K562 (cell line): ENCODE data around the gene BCL7B. TPM values are rescaled to one million over a fixed set of nuclear protein-coding genes. Genes with fewer than 3 reads are reported as not detected.

Experiments used
- ATAC-seq: fragments of 200-7000 bp; cut with Tn5 transposase; 3 replicates; pipeline ENCODE4 v1.9.1; 2020; ENCODE audit warnings: moderate library complexity
- BruUV-seq: library from RNA; stranded (reverse); fragments of 400-500 nt; replicated peaks from 2 replicates; lab custom pipeline; 2021; lab: Mats Ljungman, UMichigan
- CTCF ChIA-PET: fragments of 300-600 bp; formaldehyde crosslinking; extraction: SDS; loops from one replicate; lab custom pipeline; 2021; ENCODE audit warnings: low intra/inter-chr PET ratio; lab: Yijun Ruan, JAX
- POLR2A ChIA-PET: fragments of 300-600, 350-650 bp; sonication (Branson Sonifier 250); formaldehyde crosslinking; extraction: SDS; loops from one replicate; lab custom pipeline; 2021; ENCODE audit warnings: antibody characterized with exemption, inconsistent platforms; lab: Yijun Ruan, JAX
- DNase-seq, 4 experiments: peaks; one replicate each; pipeline versions ENCODE4 v3.0.0 to v3.0.0-alpha.2; 2011 to 2018; ENCODE audit warnings: low spot score in 3 of 4, mixed read lengths in 3 of 4; ENCODE audit errors: extremely low read depth in 1 of 4
- FAIRE-seq: peaks from 2 replicates; lab custom pipeline; 2011; peaks lifted over from hg19 to GRCh38; lab: Jason Lieb, UNC
- H2AFZ ChIP-seq: 2 replicates; pipeline ENCODE4 v1.6.0; 2011; ENCODE audit warnings: low read depth, low read length, control low read depth, inconsistent platforms
- H3K27ac ChIP-seq: fragments of 200-600 bp; 3 replicates; pipeline ENCODE4 v1.8.0; 2011; ENCODE audit warnings: low read depth, mild to moderate bottlenecking, control low read depth, inconsistent platforms, low read length, moderate library complexity, mixed read lengths; ENCODE audit errors: extremely low read depth
- H3K27me3 ChIP-seq, 2 experiments: fragments of 300-600 bp in 1 of 2; 2 replicates in 1 of 2; 3 replicates in 1 of 2; pipeline versions ENCODE4 v1.6.0 to v1.8.0; 2011; ENCODE audit warnings: inconsistent platforms in 2 of 2, low read length in 2 of 2, mild to moderate bottlenecking in 1 of 2, mixed read lengths in 1 of 2, moderate library complexity in 1 of 2; ENCODE audit not compliant: control insufficient read depth in 2 of 2, insufficient read depth in 2 of 2
- H3K36me3 ChIP-seq: fragments of 300-600 bp; 3 replicates; pipeline ENCODE4 v1.8.0; 2011; ENCODE audit warnings: mild to moderate bottlenecking, low read length, inconsistent platforms; ENCODE audit not compliant: control insufficient read depth, insufficient read depth
- H3K4me1 ChIP-seq, 2 experiments: fragments of 200-600 bp in 1 of 2; replicated peaks in 1 of 2; 2 replicates in 1 of 2; 3 replicates in 1 of 2; pipeline versions ENCODE4 v1.5.1 to v1.8.0; 2011; ENCODE audit warnings: inconsistent platforms in 2 of 2, low read length in 2 of 2, mild to moderate bottlenecking in 1 of 2, mixed read lengths in 1 of 2, moderate library complexity in 1 of 2; ENCODE audit not compliant: control insufficient read depth in 2 of 2, insufficient read depth in 2 of 2
- H3K4me2 ChIP-seq: 2 replicates; pipeline ENCODE4 v1.6.1; 2011; ENCODE audit warnings: low read length, control low read depth, inconsistent platforms, mixed read lengths; ENCODE audit not compliant: insufficient read depth
- H3K4me3 ChIP-seq: fragments of 200-600 bp; sonication (generic), shearing (Covaris generic); 2 replicates; pipeline ENCODE4 v1.5.1; 2016; ENCODE audit warnings: control low read depth, inconsistent platforms
- H3K79me2 ChIP-seq: fragments of 200-600 bp; 3 replicates; pipeline ENCODE4 v1.8.0; 2011; ENCODE audit warnings: low read length, inconsistent platforms; ENCODE audit not compliant: control insufficient read depth, insufficient read depth
- H3K9ac ChIP-seq, 2 experiments: 2 replicates each; pipeline versions ENCODE4 v1.6.0 to v1.6.1; 2011; ENCODE audit warnings: low read depth in 2 of 2, low read length in 2 of 2, control low read depth in 1 of 2, inconsistent platforms in 1 of 2, mild to moderate bottlenecking in 1 of 2, mixed read lengths in 1 of 2; ENCODE audit not compliant: insufficient read depth in 1 of 2
- H3K9me1 ChIP-seq: one replicate; pipeline ENCODE4 v1.6.0; 2011; ENCODE audit warnings: inconsistent platforms, mild to moderate bottlenecking, low read length, moderate library complexity; ENCODE audit not compliant: control insufficient read depth, insufficient read depth
- H3K9me3 ChIP-seq: replicated peaks from 2 replicates; pipeline ENCODE4 v1.5.1; 2011; ENCODE audit warnings: low read depth, low read length, inconsistent platforms; ENCODE audit not compliant: control insufficient read depth, insufficient read depth
- H4K20me1 ChIP-seq: replicated peaks from 2 replicates; pipeline ENCODE4 v1.6.1; 2011; ENCODE audit warnings: low read length, inconsistent platforms, mixed read lengths; ENCODE audit not compliant: control insufficient read depth, insufficient read depth
- BCOR ChIP-seq: fragments of 450-650 bp; IDR thresholded peaks from 2 replicates; pipeline ENCODE4 v1.6.1; 2016
- CBFA2T2 ChIP-seq: fragments of 450-650 bp; conservative IDR thresholded peaks from 2 replicates; pipeline ENCODE4 v1.6.1; 2017; ENCODE audit warnings: mild to moderate bottlenecking
- DIDO1 ChIP-seq: fragments of 450-650 bp; IDR thresholded peaks from 2 replicates; pipeline ENCODE4 v1.6.1; 2016; ENCODE audit warnings: low read depth, missing biosample characterization, missing genetic modification characterization
- E2F1 ChIP-seq: sonication (generic); formaldehyde crosslinking; IDR thresholded peaks from 2 replicates; pipeline ENCODE4 v1.8.1; 2023; ENCODE audit warnings: mild to moderate bottlenecking, missing genetic modification reagents, moderate library complexity
- ESRRA ChIP-seq: fragments of 450-650 bp; IDR thresholded peaks from 2 replicates; pipeline ENCODE4 v1.6.1; 2014; ENCODE audit warnings: low read depth, mild to moderate bottlenecking, moderate library complexity, borderline replicate concordance
- HMGXB4 ChIP-seq: sonication (generic); formaldehyde crosslinking; IDR thresholded peaks from 2 replicates; pipeline ENCODE4 v1.8.1; 2023; ENCODE audit warnings: mild to moderate bottlenecking, missing genetic modification reagents
- MBD1 ChIP-seq: fragments of 250-450 bp; sonication (Bioruptor Pico); IDR thresholded peaks from 2 replicates; pipeline ENCODE4 v1.8.0; 2022; ENCODE audit warnings: inconsistent platforms
- NFATC3 ChIP-seq: fragments of 450-650 bp; IDR thresholded peaks from 2 replicates; pipeline ENCODE4 v1.6.1; 2017; ENCODE audit warnings: mild to moderate bottlenecking
- POLR2B ChIP-seq: fragments of 450-650 bp; IDR thresholded peaks from 2 replicates; pipeline ENCODE4 v1.6.1; 2018; ENCODE audit warnings: low read depth; ENCODE audit not compliant: partially characterized antibody
- POLR2G ChIP-seq: fragments of 200-400 bp; formaldehyde crosslinking; IDR thresholded peaks from 2 replicates; pipeline ENCODE4 v1.6.1; 2017; ENCODE audit warnings: low read depth, mild to moderate bottlenecking, antibody characterized with exemption, low read length, moderate library complexity
- RBM34 ChIP-seq: fragments of 200-400 bp; formaldehyde crosslinking; IDR thresholded peaks from 2 replicates; pipeline ENCODE4 v1.6.1; 2018; ENCODE audit warnings: low read length, borderline replicate concordance; ENCODE audit not compliant: insufficient read depth
- SIN3A ChIP-seq, 2 experiments: fragments of 150-350 bp in 1 of 2; IDR thresholded peaks; 2 replicates each; pipeline ENCODE4 v1.6.1; 2011 to 2016; ENCODE audit warnings: borderline replicate concordance in 2 of 2, low read depth in 2 of 2, low read length in 2 of 2, mild to moderate bottlenecking in 2 of 2, moderate library complexity in 2 of 2; ENCODE audit not compliant: control insufficient read depth in 1 of 2
- ZNF253 ChIP-seq: fragments of 250-450 bp; sonication (Bioruptor Pico); conservative IDR thresholded peaks from 2 replicates; pipeline ENCODE4 v1.6.1; 2021; ENCODE audit warnings: mild to moderate bottlenecking
- ZNF766 ChIP-seq: fragments of 200-800 bp; sonication (Bioruptor generic); conservative IDR thresholded peaks from 2 replicates; pipeline ENCODE4 v1.6.1; 2016; ENCODE audit warnings: missing genetic modification characterization, missing compliant biosample characterization
- ZNF77 ChIP-seq: fragments of 250-450 bp; sonication (Bioruptor Pico); IDR thresholded peaks from 2 replicates; pipeline ENCODE4 v1.5.0; 2020
- WGBS: fragments of 100-300 bp; shearing (Covaris generic); methylation state at CpG from one replicate; pipeline ENCODE4 v1.1.6; 2016; ENCODE audit warnings: low coverage, mixed read lengths; ENCODE audit not compliant: insufficient coverage; ENCODE audit errors: missing lambda C conversion rate; 5-methylcytosine and 5-hydroxymethylcytosine counted together
- in situ Hi-C: fragments of 300-500 bp; cut with MboI; formaldehyde crosslinking; loops from 4 replicates; pipeline ENCODE4 v1.15.0; 2018; ENCODE audit warnings: inconsistent platforms, mixed read lengths
- intact Hi-C: fragments of 100-400 bp; cut with micrococcal nuclease; formaldehyde crosslinking; loops from 2 replicates; pipeline ENCODE4 v1.14.2; 2022
- polyA plus RNA-seq, 8 experiments: library from polyadenylated mRNA; depleted of rRNA in 4 of 8; stranded (reverse) in 5 of 8; unstranded in 3 of 8; fragments of >200 nt; fragmentation: Nextera tagmentation in 2 of 8; fragmentation: Illumina TruSeq in 1 of 8; extraction: Ambion mirVana in 2 of 8; extraction: Trizol in 1 of 8; gene quantifications; 2 replicates each; pipeline versions ENCODE4 v1.2.1 to v1.2.3, GENCODE V29; 2011 to 2014; ENCODE audit warnings: inconsistent platforms in 1 of 8, missing spikeins in 1 of 8
- total RNA-seq, 7 experiments: library from RNA; depleted of rRNA in 6 of 7; stranded (reverse); fragments of >200 nt in 6 of 7; fragmentation: Illumina TruSeq in 2 of 7; extraction: Trizol in 2 of 7; gene quantifications; 2 replicates each; pipeline versions ENCODE4 v1.2.1 to v1.2.3, GENCODE V29; 2011 to 2021; ENCODE audit warnings: low replicate concordance in 1 of 7

The BCL7B gene
- total and polyA plus RNA-seq, 9 of the 15 experiments (the other 6 are each of a cell fraction or from before 2014, with no cell fraction given), result 10.0 to 73.2 (median 32.9) TPM

- peak in 3 of 4 experiments; percentile 30 to 67 (median 43) for DNase-seq
- 7% methylated on average over 18 of the region's 18 CpGs for WGBS
- H3K4me2 ChIP-seq, result peak overlapping the region; percentile 93
- peaks cover 13 to 25% of the 10 kb centered on the region in 2 experiments; a peak in 4 of 5 replicates for H3K4me1 ChIP-seq
- peak; percentile 1; the same call in 1 of the 3 replicates for ATAC-seq
- peak overlapping the region; percentile 86 to 90 for H3K9ac ChIP-seq
- peaks cover 3% of the 10 kb centered on the region for H3K9me1 ChIP-seq
- FAIRE-seq, result peak; percentile 69
- POLR2A ChIA-PET, result interaction anchor here (0.6 to 3.9 kb wide), 17 partner anchors 9 to 214 kb away, joined by 3 to 22 read pairs (median 6); partner anchors contain the start of gene TBL2
- H3K27me3 ChIP-seq, result no peaks in the 10 kb centered on the region
- in situ Hi-C loops (no loop called here), intact Hi-C loops (loop anchor here (2.0 kb wide), 1 partner anchor 37 kb away; the partner anchor contains the start of gene BCL7B)
- H2AFZ ChIP-seq, result no peak overlapping the region
- H3K79me2 ChIP-seq, result peaks cover 67% of the 10 kb centered on the region
- peaks cover 52% of the 10 kb centered on the region for H3K36me3 ChIP-seq
- BruUV-seq, result no TSS peak
- H3K27ac ChIP-seq, result peak overlapping the region; percentile 97
- H4K20me1 ChIP-seq, result peaks cover 24% of the 10 kb centered on the region
- no peaks in the 10 kb centered on the region for H3K9me3 ChIP-seq
- CTCF ChIA-PET, result no interaction called here
- peak overlapping the region; percentile 95 for H3K4me3 ChIP-seq
- TF ChIP-seq MBD1 (CRISPR knock-in tag) (no peak), ZNF77 (CRISPR knock-in tag) (no peak), SIN3A (IDR thresholded peaks at IDR 0.05; ENCODE audit: borderline replicate concordance in 2 of 2, control insufficient read depth in 1 of 2, low read depth in 2 of 2, low read length in 2 of 2) (0 out of 4 replicates have a peak, but pooled peaks have one; percentile 7 to 23), RBM34 (no peak), DIDO1 (tag) (no peak), NFATC3 (no peak), E2F1 (CRISPR knock-in tag) (no peak), POLR2G (peak; percentile 18; the same call in 1 of the 2 replicates), POLR2B (no peak), ZNF766 (CRISPR knock-in tag) (0 out of 2 replicates have a peak, but pooled peaks have one; percentile 8), BCOR (0 out of 2 replicates have a peak, but pooled peaks have one; percentile 6), HMGXB4 (CRISPR knock-in tag) (no peak), ESRRA (peak; percentile 95), ZNF253 (CRISPR knock-in tag) (no peak), CBFA2T2 (no peak)
Observed at GRCh38 chr7:73519867-73520672, 37.4 kb downstream of the BCL7B start.
